ENCODE data around the gene PDE4D.

DNA sequence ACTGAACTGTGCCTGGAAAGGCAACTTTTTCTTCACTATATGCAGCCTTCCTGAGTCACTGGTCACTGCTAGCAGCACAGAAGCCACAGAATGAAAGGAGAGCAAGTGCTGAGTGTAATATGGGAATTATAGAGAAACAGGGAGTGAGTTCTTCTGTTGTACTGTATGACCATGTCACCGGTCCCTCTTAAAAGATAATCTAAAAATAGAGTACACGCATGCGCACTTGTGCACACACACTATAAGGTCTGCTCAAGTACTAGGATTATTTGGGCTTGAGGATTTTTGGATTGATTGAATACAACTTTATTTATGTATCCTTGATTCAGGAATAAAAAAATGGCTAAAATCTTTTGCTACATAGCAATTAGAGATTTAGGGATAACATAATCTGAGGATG lies 571.9 kb downstream of the PDE4D start:
- TF ChIP-seq POLR2A (IDR thresholded peaks at IDR 0.05) = no peak
- TF ChIP-seq, protein P1, sequence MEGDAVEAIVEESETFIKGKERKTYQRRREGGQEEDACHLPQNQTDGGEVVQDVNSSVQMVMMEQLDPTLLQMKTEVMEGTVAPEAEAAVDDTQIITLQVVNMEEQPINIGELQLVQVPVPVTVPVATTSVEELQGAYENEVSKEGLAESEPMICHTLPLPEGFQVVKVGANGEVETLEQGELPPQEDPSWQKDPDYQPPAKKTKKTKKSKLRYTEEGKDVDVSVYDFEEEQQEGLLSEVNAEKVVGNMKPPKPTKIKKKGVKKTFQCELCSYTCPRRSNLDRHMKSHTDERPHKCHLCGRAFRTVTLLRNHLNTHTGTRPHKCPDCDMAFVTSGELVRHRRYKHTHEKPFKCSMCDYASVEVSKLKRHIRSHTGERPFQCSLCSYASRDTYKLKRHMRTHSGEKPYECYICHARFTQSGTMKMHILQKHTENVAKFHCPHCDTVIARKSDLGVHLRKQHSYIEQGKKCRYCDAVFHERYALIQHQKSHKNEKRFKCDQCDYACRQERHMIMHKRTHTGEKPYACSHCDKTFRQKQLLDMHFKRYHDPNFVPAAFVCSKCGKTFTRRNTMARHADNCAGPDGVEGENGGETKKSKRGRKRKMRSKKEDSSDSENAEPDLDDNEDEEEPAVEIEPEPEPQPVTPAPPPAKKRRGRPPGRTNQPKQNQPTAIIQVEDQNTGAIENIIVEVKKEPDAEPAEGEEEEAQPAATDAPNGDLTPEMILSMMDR (IDR thresholded peaks at IDR 0.05) = no peak

All from heart left ventricle (tissue), 13 donors.